Large intestine (tissue), 3 donors: Measurements from ENCODE around the gene ATXN7L1. TPM values are rescaled to one million over a fixed set of nuclear protein-coding genes. Genes with fewer than 3 reads are reported as not detected.
"Not testable (repeated sequence)": the region's sequence is repeated elsewhere in the genome, so short reads cannot be mapped to it uniquely, and the experiment has no call there.

Experiments
- DNase-seq, 2 donors: peaks; one replicate each; pipeline versions ENCODE4 v3.0.0 to v3.0.0-alpha.2; 2013
- H3K27ac ChIP-seq: one replicate; pipeline ENCODE4 v1.5.1; 2013; ENCODE audit warnings: low read length
- H3K27me3 ChIP-seq: 2 replicates; pipeline ENCODE4 v1.6.1; 2013; ENCODE audit warnings: low read length; ENCODE audit not compliant: control insufficient read depth, insufficient read depth
- H3K36me3 ChIP-seq: 2 replicates; pipeline ENCODE4 v1.6.1; 2013; ENCODE audit warnings: low read length; ENCODE audit not compliant: control insufficient read depth, insufficient read depth
- H3K4me1 ChIP-seq: one replicate; pipeline ENCODE4 v1.6.1; 2013; ENCODE audit warnings: low read length; ENCODE audit not compliant: control insufficient read depth, insufficient read depth
- H3K4me3 ChIP-seq: one replicate; pipeline ENCODE4 v1.5.1; 2013; ENCODE audit warnings: low read length
- H3K9me3 ChIP-seq: one replicate; pipeline ENCODE4 v1.6.1; 2013; ENCODE audit warnings: mild to moderate bottlenecking, low read depth, low read length, moderate library complexity; ENCODE audit not compliant: control insufficient read depth
- WGBS: methylation state at CpG from one replicate; pipeline ENCODE4 v1.1.5; 2013; ENCODE audit warnings: low lambda C conversion rate; ENCODE audit not compliant: insufficient coverage; 5-methylcytosine and 5-hydroxymethylcytosine counted together
- polyA plus RNA-seq: library from polyadenylated mRNA; unstranded; fragments of 120-200 nt; gene quantifications from one replicate; pipeline ENCODE4 v1.2.1, GENCODE V29; 2013

The ATXN7L1 gene
- polyA plus RNA-seq, 1 donor = 24.3 TPM

DNA sequence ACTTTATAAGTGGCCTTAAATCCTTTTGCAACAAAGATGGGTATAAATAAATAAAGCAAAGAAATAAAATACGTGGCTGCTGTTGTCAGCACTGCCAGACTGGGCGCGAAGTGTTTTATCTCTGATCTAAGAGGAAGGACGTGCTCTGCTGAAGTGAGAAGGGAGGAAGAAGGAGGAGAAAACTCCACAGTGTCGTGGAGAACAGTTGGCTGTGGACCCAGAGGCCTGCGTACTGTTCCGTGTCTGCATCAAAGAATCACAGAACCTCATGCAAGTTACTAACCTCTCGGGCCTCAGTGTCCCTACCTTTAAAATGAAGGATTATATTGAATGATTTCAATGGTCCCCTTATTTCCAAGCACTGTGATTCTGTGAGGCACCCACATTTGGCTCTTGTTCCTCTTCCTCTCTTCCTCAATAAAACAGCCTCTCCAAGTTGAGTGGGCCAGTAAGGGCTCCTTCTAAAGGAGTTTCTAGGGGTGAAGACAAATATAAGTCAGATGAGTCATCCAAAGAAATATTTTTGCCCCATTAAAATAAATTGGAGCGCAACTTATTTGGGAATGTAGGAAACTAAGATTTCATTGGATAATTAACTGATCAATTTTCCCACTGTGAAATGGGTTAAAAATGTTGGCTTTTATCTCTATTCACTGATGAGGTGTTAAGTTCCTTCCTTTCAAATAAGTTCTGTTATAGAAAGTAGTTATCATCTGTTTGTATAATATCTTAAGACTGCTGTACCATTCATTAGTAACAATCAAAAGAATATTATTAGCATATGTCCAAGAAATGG lies 168.2 kb downstream of the ATXN7L1 start:
- peaks cover 11% of the 10 kb centered on the region for H3K9me3 ChIP-seq
- no peaks in the 10 kb centered on the region for H3K27me3 ChIP-seq
- DNase-seq = no peak
- H3K4me1 ChIP-seq = no peaks in the 10 kb centered on the region
- H3K4me3 ChIP-seq = no peak overlapping the region
- H3K27ac ChIP-seq = no peak overlapping the region
- WGBS = 81% methylated on average over 3 of the region's 9 CpGs
- H3K36me3 ChIP-seq = peaks cover 14% of the 10 kb centered on the region

DNA sequence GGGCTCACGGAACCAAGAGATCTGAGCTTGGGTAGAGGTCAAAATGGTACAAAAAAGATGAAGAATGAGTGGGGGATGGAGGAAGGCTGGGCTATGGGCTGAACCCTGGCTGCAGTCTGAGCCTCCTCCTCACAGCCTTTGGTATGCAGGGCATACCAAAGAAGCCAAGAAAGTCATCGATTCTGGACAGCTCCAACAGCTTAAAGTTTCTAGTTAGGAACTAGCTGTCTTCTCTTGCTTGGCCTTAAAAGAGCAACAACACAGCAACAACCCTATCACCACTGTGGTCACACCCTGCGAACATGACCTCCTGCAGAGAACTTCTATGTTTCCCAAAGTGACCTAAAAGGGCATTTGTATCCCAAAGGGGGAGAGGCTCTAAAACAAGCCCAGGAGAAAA lies 169.0 kb downstream of the ATXN7L1 start:
- WGBS = no CpG with 5 or more reads among the region's 3 CpGs
- Histone ChIP-seq H3K27me3 (no peaks in the 10 kb centered on the region), H3K36me3 (peaks cover 11% of the 10 kb centered on the region), H3K4me3 (no peak overlapping the region), H3K9me3 (peaks cover 10% of the 10 kb centered on the region), H3K27ac (no peak overlapping the region), H3K4me1 (no peaks in the 10 kb centered on the region)
- no peak for DNase-seq

DNA sequence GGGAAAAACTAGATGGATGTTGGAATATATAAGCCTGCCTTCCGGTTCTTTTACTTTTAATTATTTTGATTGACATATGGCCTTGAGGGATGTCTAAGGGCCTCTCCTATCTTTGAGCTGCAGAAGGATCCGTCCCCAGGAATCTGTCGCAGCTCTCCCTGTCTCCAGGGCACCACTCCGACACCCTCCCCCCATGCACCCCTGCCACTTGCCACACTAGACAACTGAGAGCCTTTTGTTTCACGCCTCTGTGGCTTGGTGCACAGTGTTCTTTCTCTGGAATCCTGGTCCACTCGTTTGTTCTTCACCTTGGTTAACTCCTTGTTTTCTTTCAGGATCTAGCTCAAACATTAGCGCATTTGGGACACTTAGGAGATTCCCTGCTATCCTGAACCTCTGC lies 171.0 kb downstream of the ATXN7L1 start:
- H3K9me3 ChIP-seq = no peaks in the 10 kb centered on the region
- peaks cover 9% of the 10 kb centered on the region for H3K36me3 ChIP-seq
- DNase-seq = no peak
- H3K4me1 ChIP-seq = no peaks in the 10 kb centered on the region
- 100% methylated on average over 3 of the region's 7 CpGs for WGBS
- no peaks in the 10 kb centered on the region for H3K27me3 ChIP-seq
- no peak overlapping the region for H3K4me3 ChIP-seq
- no peak overlapping the region for H3K27ac ChIP-seq

DNA sequence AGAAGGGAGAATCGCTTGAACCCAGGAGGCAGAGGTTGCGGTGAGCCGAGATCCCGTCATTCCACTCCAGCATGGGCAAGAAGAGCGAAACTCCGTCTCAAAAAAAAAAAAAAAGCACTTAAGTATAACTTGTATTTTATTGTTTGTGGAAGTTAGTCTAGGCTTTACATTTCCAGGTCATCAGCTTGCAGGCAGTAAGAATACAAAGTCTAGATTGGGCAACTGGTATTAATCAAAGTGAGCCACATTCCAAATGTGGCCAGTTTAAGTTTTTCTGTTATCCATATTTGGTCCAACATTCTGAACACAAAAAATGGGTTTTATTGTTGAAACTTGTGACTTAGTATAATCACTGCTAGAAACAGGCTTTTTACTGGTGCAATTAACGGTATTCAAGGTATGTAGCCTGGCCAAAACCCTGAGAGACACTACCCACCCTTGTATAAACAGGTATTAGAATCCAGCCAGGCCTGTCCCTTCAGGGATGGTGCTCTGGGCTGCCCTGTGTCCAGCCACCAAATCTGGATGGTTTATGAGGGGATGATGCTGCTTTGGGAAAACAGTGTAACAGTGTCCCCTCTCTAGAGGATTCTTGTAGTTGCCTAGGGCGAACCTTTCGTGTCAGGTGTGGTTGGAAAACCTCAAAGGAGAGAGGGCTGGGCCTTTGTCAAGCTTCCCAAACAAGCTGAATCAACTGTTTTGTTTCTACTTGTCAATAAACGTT lies 173.0 kb downstream of the ATXN7L1 start:
- Histone ChIP-seq H3K4me1 (no peaks in the 10 kb centered on the region), H3K4me3 (no peak overlapping the region), H3K27ac (no peak overlapping the region), H3K27me3 (no peaks in the 10 kb centered on the region), H3K36me3 (peaks cover 9% of the 10 kb centered on the region), H3K9me3 (no peaks in the 10 kb centered on the region)
- WGBS = no CpG with 5 or more reads among the region's 10 CpGs
- no peak for DNase-seq

DNA sequence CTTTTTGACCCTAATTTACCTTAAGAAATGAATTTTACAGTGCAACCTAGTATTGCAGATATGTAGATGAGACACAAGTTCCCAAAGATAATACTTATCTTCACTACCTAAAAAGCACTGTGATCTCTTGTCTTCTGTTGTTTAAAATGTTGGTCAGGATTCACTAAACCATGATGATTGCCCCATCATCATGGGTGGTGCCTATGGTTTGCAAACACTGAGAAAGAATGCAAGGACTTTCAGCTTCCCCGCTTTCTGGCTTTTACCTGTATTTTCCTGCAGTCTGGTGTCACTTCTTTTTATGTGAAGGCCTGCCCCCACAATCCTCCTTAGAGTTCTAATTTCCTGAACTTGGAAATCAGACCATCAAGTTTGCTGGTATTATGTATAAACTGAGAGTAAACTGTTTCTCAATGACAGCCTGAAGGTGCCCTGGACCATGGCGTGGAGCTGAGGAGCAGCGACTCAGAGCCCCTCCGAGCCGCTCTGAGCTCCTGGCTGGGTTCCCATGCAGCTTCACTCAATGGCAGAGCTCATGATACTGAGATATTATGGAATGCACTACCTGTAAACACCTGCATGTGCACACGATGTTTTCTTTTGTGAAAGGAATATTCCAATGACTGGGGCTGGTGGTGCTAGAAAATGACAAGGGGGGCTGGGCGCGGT lies 176.7 kb downstream of the ATXN7L1 start:
- H3K4me3 ChIP-seq = no peak overlapping the region
- H3K27me3 ChIP-seq = no peaks in the 10 kb centered on the region
- H3K9me3 ChIP-seq = no peaks in the 10 kb centered on the region
- H3K4me1 ChIP-seq = no peaks in the 10 kb centered on the region
- DNase-seq = no peak
- H3K27ac ChIP-seq = no peak overlapping the region
- peaks cover 11% of the 10 kb centered on the region for H3K36me3 ChIP-seq
- 100% methylated on average over 1 of the region's 8 CpGs for WGBS

DNA sequence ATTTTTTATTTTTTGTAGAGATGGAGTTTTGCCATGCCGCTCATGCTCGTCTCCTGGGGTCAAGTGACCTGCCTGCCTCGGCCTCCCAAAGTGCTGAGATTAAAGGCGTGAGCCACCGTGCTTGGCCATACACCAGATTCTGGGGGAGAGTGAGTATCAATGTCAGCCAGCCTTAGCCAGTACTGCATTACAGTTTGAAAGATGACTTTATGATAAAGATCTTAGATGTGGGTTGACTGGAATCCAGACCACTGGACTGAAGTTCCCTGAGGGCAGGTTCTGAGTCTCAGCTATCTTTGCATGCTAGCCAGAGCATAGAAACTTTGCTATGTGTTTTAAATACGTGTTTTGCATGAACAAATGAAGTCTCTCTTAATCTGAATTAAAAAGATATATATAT lies 177.9 kb downstream of the ATXN7L1 start:
- WGBS = no CpG with 5 or more reads among the region's 6 CpGs
- no peaks in the 10 kb centered on the region for H3K4me1 ChIP-seq
- no peak for DNase-seq

DNA sequence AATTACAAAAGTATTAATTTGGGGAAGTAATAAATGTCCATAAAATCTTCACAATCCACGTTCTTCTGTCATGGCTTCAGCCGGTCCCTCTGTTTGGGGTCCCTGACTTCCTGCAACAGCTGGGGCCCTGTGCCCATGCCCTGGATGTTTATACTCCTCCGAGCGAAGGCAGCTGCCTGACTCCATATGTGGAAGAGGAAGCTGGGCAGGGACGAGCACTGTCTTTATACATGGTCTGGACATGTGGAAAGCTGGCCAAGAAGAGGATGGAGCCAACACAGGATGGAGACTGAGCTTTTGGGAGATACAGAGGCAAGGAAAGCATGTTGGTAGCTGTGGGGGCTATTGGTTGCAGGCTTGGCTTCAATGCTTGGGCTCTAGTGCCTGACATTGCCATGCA lies 178.6 kb downstream of the ATXN7L1 start:
- WGBS = no CpG with 5 or more reads among the region's 5 CpGs

More for the DNA sequence above, 177.9 kb downstream of the ATXN7L1 start:
- no peak overlapping the region for H3K27ac ChIP-seq
- H3K9me3 ChIP-seq = no peaks in the 10 kb centered on the region
- peaks cover 11% of the 10 kb centered on the region for H3K36me3 ChIP-seq
- H3K4me3 ChIP-seq = no peak overlapping the region
- H3K27me3 ChIP-seq = no peaks in the 10 kb centered on the region

DNA sequence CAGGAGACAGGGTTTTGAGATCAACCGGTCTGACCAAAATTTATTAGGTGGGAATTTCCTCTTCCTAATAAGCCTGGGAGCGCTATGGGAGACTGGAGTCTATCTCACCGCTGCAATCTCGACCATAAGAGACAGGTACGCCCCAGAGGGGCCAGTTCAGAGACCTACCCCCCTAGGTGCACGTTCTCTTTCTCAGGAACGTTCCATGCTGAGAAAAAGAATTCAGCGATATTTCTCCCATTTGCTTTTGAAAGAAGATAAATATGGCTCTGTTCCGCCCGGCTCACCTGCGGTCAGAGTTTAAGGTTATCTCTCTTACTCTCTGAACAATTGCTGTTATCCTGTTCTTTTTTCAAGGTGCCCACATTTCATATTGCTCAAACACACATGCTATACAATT lies 179.2 kb downstream of the ATXN7L1 start:
- peaks cover 11% of the 10 kb centered on the region for H3K36me3 ChIP-seq
- not testable (repeated sequence) for DNase-seq, H3K27ac ChIP-seq, H3K9me3 ChIP-seq, H3K4me3 ChIP-seq, H3K27me3 ChIP-seq, H3K4me1 ChIP-seq
- WGBS = no CpG with 5 or more reads among the region's 11 CpGs

More for the DNA sequence above, 178.6 kb downstream of the ATXN7L1 start:
- Histone ChIP-seq H3K4me1 (no peaks in the 10 kb centered on the region), H3K27me3 (no peaks in the 10 kb centered on the region), H3K9me3 (no peaks in the 10 kb centered on the region), H3K36me3 (peaks cover 11% of the 10 kb centered on the region), H3K4me3 (no peak overlapping the region), H3K27ac (no peak overlapping the region)
- no peak for DNase-seq

DNA sequence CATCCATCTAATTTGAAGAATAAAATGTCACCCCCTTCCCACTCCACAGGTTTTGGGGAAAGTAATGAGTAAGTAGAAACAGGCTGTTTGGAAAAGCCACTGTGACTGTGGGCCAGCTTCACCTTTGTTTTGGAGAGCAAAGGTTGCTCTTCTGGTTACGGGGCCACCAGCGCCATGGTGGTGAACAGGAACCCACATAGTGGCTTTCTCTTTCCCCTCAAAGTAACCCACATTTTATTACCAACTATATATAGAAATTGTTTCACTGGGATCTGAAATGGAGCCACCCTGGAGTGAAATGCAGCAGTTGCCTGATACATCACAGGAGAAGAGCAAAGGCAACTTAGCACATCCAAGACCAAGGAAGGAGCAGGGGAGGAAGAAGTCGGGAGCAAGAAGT lies 182.8 kb downstream of the ATXN7L1 start:
- Histone ChIP-seq H3K27ac (no peak overlapping the region), H3K27me3 (no peaks in the 10 kb centered on the region), H3K36me3 (peaks cover 11% of the 10 kb centered on the region), H3K4me1 (no peaks in the 10 kb centered on the region), H3K4me3 (no peak overlapping the region), H3K9me3 (no peaks in the 10 kb centered on the region)
- no peak for DNase-seq
- 100% methylated on average over 1 of the region's 3 CpGs for WGBS

DNA sequence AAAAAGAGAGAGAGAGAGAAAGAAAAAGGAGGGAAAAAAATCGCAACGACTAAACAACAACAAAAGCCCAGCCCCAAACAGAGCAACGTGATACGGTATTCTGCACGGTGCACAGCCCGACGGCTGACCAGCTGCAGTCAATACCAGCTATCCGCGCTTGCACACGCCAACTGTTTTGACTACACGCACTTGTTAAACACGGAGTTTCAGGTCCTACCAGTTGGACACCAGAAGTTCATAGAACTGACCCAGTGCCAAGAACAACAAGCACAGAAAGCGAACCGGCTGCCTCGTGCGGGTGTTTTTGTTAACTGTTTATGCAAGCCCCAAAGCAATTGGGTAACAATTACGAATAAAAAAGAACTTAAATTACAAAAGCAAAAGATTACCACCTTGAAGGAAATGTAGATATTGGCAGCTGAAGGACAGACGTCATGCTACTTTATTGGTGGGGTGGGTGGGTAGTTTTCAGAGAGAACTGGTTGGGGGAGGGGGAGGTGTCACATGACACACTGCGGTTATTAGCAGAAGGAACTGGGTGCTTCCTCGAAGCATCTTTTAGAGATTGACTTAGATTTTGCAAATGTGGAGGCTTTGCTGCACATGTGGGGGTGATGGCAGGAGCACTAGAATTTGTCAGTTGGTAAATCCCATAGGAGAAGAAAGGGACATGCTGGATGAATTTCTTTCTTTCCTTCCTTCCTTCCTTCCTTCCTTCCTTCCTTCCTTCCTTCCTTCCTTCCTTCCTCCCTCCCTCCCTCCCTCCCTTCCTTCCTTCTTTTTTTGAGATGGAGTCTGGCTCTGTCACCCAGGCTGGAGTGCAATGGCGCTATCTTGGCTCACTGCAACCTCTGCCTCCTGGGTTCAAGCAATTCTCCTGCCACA lies 184.5 kb downstream of the ATXN7L1 start:
- H3K36me3 ChIP-seq = peaks cover 7% of the 10 kb centered on the region
- peak overlapping the region; percentile 30 for H3K4me3 ChIP-seq
- H3K27me3 ChIP-seq = no peaks in the 10 kb centered on the region
- DNase-seq = peak; percentile 41 to 52
- no peaks in the 10 kb centered on the region for H3K4me1 ChIP-seq
- peak overlapping the region; percentile 38 for H3K27ac ChIP-seq
- no peaks in the 10 kb centered on the region for H3K9me3 ChIP-seq
- 20% methylated on average over 1 of the region's 21 CpGs for WGBS
